Endothelial cell of umbilical vein (primary cell): ENCODE results near the gene BTBD17. TPM values are rescaled to one million over a fixed set of nuclear protein-coding genes. Genes with fewer than 3 reads are reported as not detected.

Experiments
- BruUV-seq: library from RNA; stranded (reverse); fragments of 400-500 nt; replicated peaks from 2 replicates; lab custom pipeline; 2021; lab: Mats Ljungman, UMichigan
- CTCF ChIA-PET: fragments of 300-600, 350-600 bp; sonication (Branson Sonifier 250); formaldehyde crosslinking; loops from one replicate; lab custom pipeline; 2021; ENCODE audit warnings: antibody characterized with exemption, inconsistent platforms; lab: Charles Lee
- POLR2A ChIA-PET: fragments of 300-600, 350-600 bp; sonication (Branson Sonifier 250); formaldehyde crosslinking; loops from one replicate; lab custom pipeline; 2021; ENCODE audit warnings: antibody characterized with exemption, inconsistent platforms; lab: Charles Lee
- DNase-seq: peaks from one replicate; pipeline ENCODE4 v3.0.0-alpha.2; 2011; ENCODE audit warnings: low read depth, low spot score
- FAIRE-seq: peaks from 2 replicates; lab custom pipeline; 2011; peaks lifted over from hg19 to GRCh38; lab: Jason Lieb, UNC
- H2AFZ ChIP-seq: 2 replicates; pipeline ENCODE4 v1.6.0; 2012; ENCODE audit warnings: low read depth, low read length, control low read depth, inconsistent platforms
- H3K27ac ChIP-seq: 2 replicates; pipeline ENCODE4 v1.5.1; 2011; ENCODE audit warnings: low read depth, mild to moderate bottlenecking, control low read depth, low read length, moderate library complexity; ENCODE audit not compliant: insufficient read depth
- H3K27me3 ChIP-seq, 2 experiments: 2 replicates each; pipeline versions ENCODE4 v1.6.0 to v1.6.1; 2011; ENCODE audit warnings: low read length in 2 of 2, mixed read lengths in 1 of 2; ENCODE audit not compliant: control insufficient read depth in 2 of 2, insufficient read depth in 2 of 2
- H3K36me3 ChIP-seq, 2 experiments: 2 replicates in 1 of 2; 3 replicates in 1 of 2; pipeline ENCODE4 v1.5.1; 2011; ENCODE audit warnings: low read length in 2 of 2, mild to moderate bottlenecking in 1 of 2, moderate library complexity in 1 of 2; ENCODE audit not compliant: control insufficient read depth in 2 of 2, insufficient read depth in 2 of 2; ENCODE audit errors: extremely low read depth in 1 of 2
- H3K4me1 ChIP-seq: 3 replicates; pipeline ENCODE4 v1.5.1; 2011; ENCODE audit warnings: mild to moderate bottlenecking, low read length; ENCODE audit not compliant: control insufficient read depth, insufficient read depth; ENCODE audit errors: extremely low read depth
- H3K4me2 ChIP-seq: 2 replicates; pipeline ENCODE4 v1.6.1; 2011; ENCODE audit warnings: low read length, control low read depth, mixed read lengths; ENCODE audit not compliant: insufficient read depth
- H3K4me3 ChIP-seq, 3 experiments: fragments of 200-600 bp in 1 of 3; sonication (generic), shearing (Covaris generic) in 1 of 3; replicated peaks in 1 of 3; 2 replicates each; pipeline ENCODE4 v1.5.1; 2011 to 2016; ENCODE audit warnings: control low read depth in 3 of 3, low read length in 3 of 3, mild to moderate bottlenecking in 2 of 3, inconsistent platforms in 1 of 3, low read depth in 1 of 3, moderate library complexity in 1 of 3; ENCODE audit not compliant: insufficient read depth in 1 of 3
- H3K79me2 ChIP-seq: 2 replicates; pipeline ENCODE4 v1.6.0; 2012; ENCODE audit warnings: low read length, inconsistent platforms; ENCODE audit not compliant: control insufficient read depth, insufficient read depth
- H3K9ac ChIP-seq: replicated peaks from 2 replicates; pipeline ENCODE3; 2011; ENCODE audit warnings: low read length, control low read depth; ENCODE audit not compliant: insufficient read depth; ENCODE audit errors: extremely low read depth
- H3K9me1 ChIP-seq: replicated peaks from 3 replicates; pipeline ENCODE4 v1.6.0; 2011; ENCODE audit warnings: mild to moderate bottlenecking, low read length; ENCODE audit not compliant: control insufficient read depth, insufficient read depth; ENCODE audit errors: extremely low read depth
- H3K9me3 ChIP-seq: replicated peaks from 2 replicates; pipeline ENCODE4 v1.5.1; 2012; ENCODE audit warnings: low read length, inconsistent platforms; ENCODE audit not compliant: control insufficient read depth, insufficient read depth
- H4K20me1 ChIP-seq: replicated peaks from 2 replicates; pipeline ENCODE3; 2011; ENCODE audit warnings: mild to moderate bottlenecking, low read length; ENCODE audit not compliant: control insufficient read depth, insufficient read depth; ENCODE audit errors: extremely low read depth
- EZH2 ChIP-seq: IDR thresholded peaks from 2 replicates; pipeline ENCODE4 v1.6.1; 2012; ENCODE audit warnings: borderline replicate concordance, low read depth, mild to moderate bottlenecking, moderate library complexity, low read length, inconsistent platforms; ENCODE audit not compliant: severe bottlenecking
- FOS ChIP-seq: IDR thresholded peaks from 2 replicates; pipeline ENCODE4 v1.6.1; 2011; ENCODE audit warnings: mild to moderate bottlenecking, low read length, moderate library complexity, borderline replicate concordance; ENCODE audit not compliant: insufficient read depth
- GATA2 ChIP-seq: IDR thresholded peaks from 2 replicates; pipeline ENCODE4 v1.7.0; 2011; ENCODE audit warnings: low read depth, mild to moderate bottlenecking, moderate library complexity, mixed read lengths, low read length; ENCODE audit not compliant: insufficient read length, insufficient read depth
- JUN ChIP-seq: IDR thresholded peaks from 2 replicates; pipeline ENCODE4 v1.6.1; 2011; ENCODE audit warnings: borderline replicate concordance, low read depth; ENCODE audit not compliant: insufficient read length, insufficient read depth
- MYC ChIP-seq: IDR thresholded peaks from one replicate; pipeline ENCODE4 v1.6.1; 2011; ENCODE audit warnings: mild to moderate bottlenecking, low read depth, low read length
- POLR2A ChIP-seq: IDR thresholded peaks from 2 replicates; pipeline ENCODE4 v1.6.1; 2012; ENCODE audit warnings: low read depth, mild to moderate bottlenecking, control low read depth, low read length
- POLR2AphosphoS5 ChIP-seq: IDR thresholded peaks from 2 replicates; pipeline ENCODE4 v1.6.1; 2012; ENCODE audit warnings: low read depth, mild to moderate bottlenecking, control low read depth, low read length, moderate library complexity; ENCODE audit not compliant: insufficient read depth
- dilution Hi-C: fragments of 300-500 bp; cut with MboI; formaldehyde crosslinking; loops from one replicate; pipeline ENCODE4 v1.15.0; 2019; ENCODE audit warnings: low sequenced_read_pairs; ENCODE audit not compliant: extremely low pct_ligation_motif_present
- intact Hi-C: fragments of 100-400 bp; cut with micrococcal nuclease; formaldehyde crosslinking; loops from one replicate; pipeline ENCODE4 v1.10.0; 2022
- polyA plus RNA-seq, 4 experiments: library from polyadenylated mRNA; depleted of rRNA in 3 of 4; stranded (reverse) in 3 of 4; unstranded in 1 of 4; fragments of >200 nt; gene quantifications; 2 replicates each; pipeline versions ENCODE4 v1.2.1 to v1.2.3, GENCODE V29; 2011 to 2012; ENCODE audit warnings: missing spikeins in 1 of 4
- total RNA-seq: library from RNA; stranded (reverse); gene quantifications from 2 replicates; pipeline ENCODE4 v1.2.3, GENCODE V29; 2021
- TF ChIP-seq, protein P1 (sequence below), 2 donors: IDR thresholded peaks; 1 replicate in 1 of 2; 2 replicates in 1 of 2; pipeline ENCODE4 v1.5.1; 2011; ENCODE audit warnings: low read length in 2 of 2, mild to moderate bottlenecking in 2 of 2, moderate library complexity in 2 of 2, control low read depth in 1 of 2, inconsistent platforms in 1 of 2, low read depth in 1 of 2; ENCODE audit not compliant: insufficient read depth in 1 of 2; ENCODE audit errors: extremely low read depth in 1 of 2
- TF ChIP-seq, protein P2 (sequence below): IDR thresholded peaks from 2 replicates; pipeline ENCODE4 v1.6.1; 2011; ENCODE audit not compliant: insufficient read depth, insufficient read length

Gene BTBD17
- total and polyA plus RNA-seq, 2 donors (not counting 3 experiments of a cell fraction or from before 2014, with no cell fraction given), result not detected

DNA sequence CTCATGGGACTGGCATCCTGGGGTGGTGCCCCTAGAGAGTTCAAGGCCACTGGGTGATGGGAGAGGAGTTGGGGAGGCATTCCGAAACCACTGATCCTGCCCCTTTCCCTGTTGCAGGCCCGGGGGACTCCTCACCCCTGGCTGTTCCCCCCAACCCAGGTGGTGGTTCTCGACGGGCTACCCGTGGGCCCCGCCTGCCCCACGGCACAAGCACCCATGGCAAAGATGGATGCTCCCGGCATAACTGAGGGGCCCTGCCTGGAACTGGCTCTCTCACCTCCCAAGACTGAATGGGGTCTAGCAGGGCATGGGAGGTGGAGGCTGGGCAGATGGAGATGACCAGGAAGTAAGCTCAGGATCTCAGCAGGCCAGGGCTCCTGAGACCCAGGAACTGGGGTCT, 6.6 kb downstream of the BTBD17 start:
- FAIRE-seq (no peak), DNase-seq (no peak)
- Histone ChIP-seq H3K9ac (no peak overlapping the region), H3K4me3 (no peak overlapping the region), H3K27ac (no peak overlapping the region), H4K20me1 (no peaks in the 10 kb centered on the region), H3K4me2 (no peak overlapping the region), H3K27me3 (peaks cover 10 to 30% of the 10 kb centered on the region in 2 experiments), H3K9me1 (no peaks in the 10 kb centered on the region), H3K9me3 (no peaks in the 10 kb centered on the region), H3K36me3 (no peaks in the 10 kb centered on the region), H3K79me2 (no peaks in the 10 kb centered on the region), H2AFZ (no peak overlapping the region), H3K4me1 (no peaks in the 10 kb centered on the region)
- POLR2A ChIA-PET, result no interaction called here
- no TSS peak for BruUV-seq
- intact Hi-C loops (no loop called here), dilution Hi-C loops (no loop called here)
- CTCF ChIA-PET, result no interaction called here
- TF ChIP-seq POLR2AphosphoS5 (no peak), MYC (no peak), JUN (no peak), POLR2A (no peak), EZH2 (no peak), FOS (no peak), GATA2 (no peak)
- TF ChIP-seq, protein P1, sequence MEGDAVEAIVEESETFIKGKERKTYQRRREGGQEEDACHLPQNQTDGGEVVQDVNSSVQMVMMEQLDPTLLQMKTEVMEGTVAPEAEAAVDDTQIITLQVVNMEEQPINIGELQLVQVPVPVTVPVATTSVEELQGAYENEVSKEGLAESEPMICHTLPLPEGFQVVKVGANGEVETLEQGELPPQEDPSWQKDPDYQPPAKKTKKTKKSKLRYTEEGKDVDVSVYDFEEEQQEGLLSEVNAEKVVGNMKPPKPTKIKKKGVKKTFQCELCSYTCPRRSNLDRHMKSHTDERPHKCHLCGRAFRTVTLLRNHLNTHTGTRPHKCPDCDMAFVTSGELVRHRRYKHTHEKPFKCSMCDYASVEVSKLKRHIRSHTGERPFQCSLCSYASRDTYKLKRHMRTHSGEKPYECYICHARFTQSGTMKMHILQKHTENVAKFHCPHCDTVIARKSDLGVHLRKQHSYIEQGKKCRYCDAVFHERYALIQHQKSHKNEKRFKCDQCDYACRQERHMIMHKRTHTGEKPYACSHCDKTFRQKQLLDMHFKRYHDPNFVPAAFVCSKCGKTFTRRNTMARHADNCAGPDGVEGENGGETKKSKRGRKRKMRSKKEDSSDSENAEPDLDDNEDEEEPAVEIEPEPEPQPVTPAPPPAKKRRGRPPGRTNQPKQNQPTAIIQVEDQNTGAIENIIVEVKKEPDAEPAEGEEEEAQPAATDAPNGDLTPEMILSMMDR (IDR thresholded peaks at IDR 0.05; ENCODE audit: extremely low read depth in 1 of 2, insufficient read depth in 1 of 2, low read depth in 1 of 2, low read length in 2 of 2), result no peak
- TF ChIP-seq, protein P2, sequence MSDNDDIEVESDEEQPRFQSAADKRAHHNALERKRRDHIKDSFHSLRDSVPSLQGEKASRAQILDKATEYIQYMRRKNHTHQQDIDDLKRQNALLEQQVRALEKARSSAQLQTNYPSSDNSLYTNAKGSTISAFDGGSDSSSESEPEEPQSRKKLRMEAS, result no peak
